LNCAP (cell line): Measurements from ENCODE around the gene LPXN.

Experiments used
- CTCF ChIP-seq: fragments of 450-650 bp; IDR thresholded peaks from 2 replicates; pipeline ENCODE4 v1.5.1; 2017; ENCODE audit warnings: mild to moderate bottlenecking

LPXN gene

DNA sequence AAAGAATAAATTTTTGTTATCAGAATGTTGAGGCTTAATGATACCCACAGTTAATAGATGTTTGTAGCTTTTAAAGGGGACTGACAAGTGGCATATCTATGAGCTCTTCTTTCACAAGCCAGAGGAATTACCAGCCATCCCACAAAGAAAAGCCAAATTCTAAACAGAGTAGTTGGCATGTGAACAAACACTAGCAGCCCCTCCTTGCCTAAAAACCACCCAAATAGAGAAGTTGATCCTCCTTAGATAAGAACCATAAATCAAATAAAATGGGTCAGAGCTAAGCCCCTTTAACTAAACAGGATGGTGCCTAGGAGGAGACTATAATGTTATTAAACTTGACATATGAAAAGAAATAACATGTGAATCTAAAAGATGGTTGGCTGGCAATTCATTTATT lies 11.4 kb downstream of the LPXN start:
- no peak for TF ChIP-seq CTCF

DNA sequence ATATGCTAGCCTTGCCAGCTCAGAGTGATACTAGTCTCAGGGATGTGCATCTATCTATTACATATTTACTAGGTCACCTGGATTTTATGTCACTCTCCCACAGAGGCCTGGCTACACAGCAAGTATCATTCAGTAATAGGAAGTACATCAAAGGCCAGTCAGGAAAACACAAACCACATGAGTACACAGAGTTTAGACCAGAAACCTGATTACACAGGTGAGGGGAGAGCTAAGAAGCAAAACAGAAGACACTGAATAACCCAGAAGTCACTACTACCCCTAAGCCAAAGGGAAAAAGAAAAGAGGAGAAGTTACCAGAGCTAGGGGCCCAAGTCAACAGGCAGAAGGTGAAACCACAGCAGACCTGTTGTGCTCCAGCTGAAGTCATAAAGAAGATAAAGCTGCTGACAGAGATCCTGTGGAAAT lies 13.3 kb downstream of the LPXN start:
- TF ChIP-seq CTCF: no peak

DNA sequence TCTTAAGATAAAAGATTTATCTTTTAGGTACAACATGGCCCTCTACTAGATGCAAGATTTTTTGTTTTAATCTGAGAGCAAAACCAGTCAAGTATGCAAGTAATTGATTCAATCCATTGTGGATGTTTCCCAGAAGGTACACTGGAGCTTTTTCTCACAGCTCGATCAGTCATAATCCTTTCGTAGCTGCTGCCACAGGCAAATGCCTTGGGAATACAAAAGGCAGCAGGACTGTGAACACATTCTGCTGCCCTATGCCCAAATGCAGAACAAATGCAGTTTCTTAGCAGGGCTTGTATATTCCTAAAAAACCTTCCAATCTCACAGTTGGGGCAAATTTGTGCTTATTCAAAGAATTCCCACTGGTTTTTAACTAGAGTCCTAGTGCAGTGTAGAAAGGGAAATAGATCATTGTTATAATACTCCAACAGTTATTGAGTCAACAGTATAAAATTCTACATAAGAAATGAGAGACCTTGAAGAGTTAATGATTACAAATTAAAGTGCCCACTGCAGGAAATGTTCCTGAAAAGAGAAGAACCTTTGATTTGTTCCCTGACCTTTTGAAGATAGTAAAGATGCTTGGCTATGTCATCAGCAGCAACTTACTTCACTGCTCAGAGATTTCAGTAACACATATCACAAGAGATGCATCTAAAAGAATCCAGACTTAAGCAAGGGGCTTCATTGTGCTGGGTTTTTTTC lies 14.1 kb downstream of the LPXN start:
- TF ChIP-seq CTCF: no peak

DNA sequence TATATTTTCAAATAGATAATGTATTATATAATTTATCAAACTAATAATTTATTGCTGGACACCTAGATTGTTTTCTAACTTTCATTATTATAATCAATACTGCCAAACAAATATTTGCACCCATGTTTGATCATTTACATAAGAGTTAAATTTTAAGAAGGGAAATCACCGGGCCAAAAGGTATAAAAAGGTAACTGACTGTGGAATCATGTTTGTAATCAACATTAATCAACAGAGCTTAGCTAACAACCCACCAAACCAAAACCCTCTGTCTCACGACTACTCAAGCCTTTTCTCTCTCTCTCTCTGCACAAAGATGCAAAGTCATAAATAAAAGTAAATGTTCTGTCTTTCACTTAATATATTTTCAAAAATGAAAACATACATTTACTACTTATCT lies 14.8 kb downstream of the LPXN start:
- no peak for TF ChIP-seq CTCF

- TF ChIP-seq CTCF: no peak
These were observed 26.0 kb downstream of the LPXN start for GRCh38 chr11:58549644-58550043.

DNA sequence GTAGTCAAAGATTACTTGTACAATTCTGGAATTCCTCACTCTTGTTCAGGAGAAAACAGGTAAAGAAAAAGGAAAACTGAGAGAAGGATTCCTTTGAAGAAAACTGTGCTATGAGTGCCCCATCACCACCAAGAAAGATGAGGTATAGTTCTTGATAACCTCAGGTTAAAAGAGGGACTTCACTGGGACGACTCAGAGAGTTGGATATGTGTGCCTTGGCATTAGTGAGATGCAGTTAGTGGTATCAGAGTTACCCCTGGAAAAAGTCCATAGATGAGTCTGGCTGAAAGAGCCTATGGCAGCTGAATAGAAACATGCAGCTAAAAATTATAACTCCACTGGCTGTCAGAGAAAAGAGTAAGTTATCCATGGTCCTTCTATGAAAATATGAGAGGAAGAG lies 28.8 kb downstream of the LPXN start:
- TF ChIP-seq CTCF: no peak

DNA sequence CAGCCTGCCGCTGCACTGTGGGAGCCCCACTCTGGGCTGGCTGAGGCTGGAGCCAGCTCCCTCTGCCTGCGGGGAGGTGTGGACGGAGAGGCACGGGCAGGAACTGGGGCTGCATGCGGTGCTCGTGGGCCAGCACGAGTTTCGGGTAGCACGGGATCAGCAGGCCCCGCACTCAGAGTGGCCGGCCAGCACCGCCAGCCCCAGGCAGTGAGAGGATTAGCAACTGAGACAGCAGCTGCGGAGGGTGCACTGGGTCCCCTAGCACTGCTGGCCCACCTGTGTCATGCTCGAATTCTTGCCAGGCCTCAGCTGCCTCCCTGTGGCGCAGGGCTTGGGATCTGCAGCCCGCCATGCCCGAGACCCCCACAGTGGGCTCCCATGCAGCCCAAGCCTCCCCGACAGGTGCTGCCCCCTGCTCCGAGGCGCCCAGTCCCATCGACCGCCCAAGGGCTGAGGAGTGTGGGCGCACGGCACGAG lies 43.8 kb downstream of the LPXN start:
- TF ChIP-seq CTCF: no peak

- no peak for TF ChIP-seq CTCF
These were observed 45.4 kb downstream of the LPXN start for GRCh38 chr11:58530236-58530635.
